Measurements from ENCODE around the gene NASP.

DNA sequence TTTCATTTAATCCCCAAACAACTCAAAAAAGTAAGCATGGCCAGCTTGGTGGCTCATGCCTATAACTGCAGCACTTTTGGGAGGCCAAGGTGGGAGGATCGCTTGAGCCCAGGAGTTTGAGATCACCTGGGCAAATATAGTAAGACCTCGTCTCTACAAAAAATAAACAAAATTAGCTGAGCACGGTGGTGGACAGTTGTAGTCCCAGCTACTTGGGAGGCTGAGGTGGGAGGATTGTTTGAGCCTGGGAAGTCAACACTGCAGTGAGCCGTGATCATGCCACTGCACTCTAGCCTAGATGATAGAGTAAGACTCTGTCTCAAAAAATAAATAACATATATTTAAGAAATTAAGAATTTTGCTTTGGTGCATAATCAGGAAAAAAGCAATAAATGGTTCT, 39.3 kb upstream of the NASP start:
- TF ChIP-seq, protein P1, sequence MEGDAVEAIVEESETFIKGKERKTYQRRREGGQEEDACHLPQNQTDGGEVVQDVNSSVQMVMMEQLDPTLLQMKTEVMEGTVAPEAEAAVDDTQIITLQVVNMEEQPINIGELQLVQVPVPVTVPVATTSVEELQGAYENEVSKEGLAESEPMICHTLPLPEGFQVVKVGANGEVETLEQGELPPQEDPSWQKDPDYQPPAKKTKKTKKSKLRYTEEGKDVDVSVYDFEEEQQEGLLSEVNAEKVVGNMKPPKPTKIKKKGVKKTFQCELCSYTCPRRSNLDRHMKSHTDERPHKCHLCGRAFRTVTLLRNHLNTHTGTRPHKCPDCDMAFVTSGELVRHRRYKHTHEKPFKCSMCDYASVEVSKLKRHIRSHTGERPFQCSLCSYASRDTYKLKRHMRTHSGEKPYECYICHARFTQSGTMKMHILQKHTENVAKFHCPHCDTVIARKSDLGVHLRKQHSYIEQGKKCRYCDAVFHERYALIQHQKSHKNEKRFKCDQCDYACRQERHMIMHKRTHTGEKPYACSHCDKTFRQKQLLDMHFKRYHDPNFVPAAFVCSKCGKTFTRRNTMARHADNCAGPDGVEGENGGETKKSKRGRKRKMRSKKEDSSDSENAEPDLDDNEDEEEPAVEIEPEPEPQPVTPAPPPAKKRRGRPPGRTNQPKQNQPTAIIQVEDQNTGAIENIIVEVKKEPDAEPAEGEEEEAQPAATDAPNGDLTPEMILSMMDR (conservative IDR thresholded peaks at IDR 0.05; ENCODE audit: low read length): no peak
- no peak for TF ChIP-seq EZH2phosphoT487 (IDR thresholded peaks at IDR 0.05; ENCODE audit: borderline replicate concordance)

Measured in Loucy (cell line).